Measurements from ENCODE around the gene CDH23.
A peak's percentile ranks its signal among the peaks of the same experiment; 100 is the strongest.

Gene CDH23

GRCh38 chr10:71684356-71685173 is 287.8 kb downstream of the CDH23 start:
- Histone ChIP-seq H2BK5ac (ENCODE audit: low read depth, low read length, poor library complexity) (no peak overlapping the region), H3K23ac (ENCODE audit: low read length) (no peak overlapping the region), H3K9me3 (ENCODE audit: insufficient read depth, low read depth, low read length) (no peaks in the 10 kb centered on the region), H2AK5ac (ENCODE audit: low read length) (no peak overlapping the region), H2AFZ (ENCODE audit: insufficient read depth, low read length, poor library complexity) (no peak overlapping the region), H3K79me1 (ENCODE audit: low read length) (no peaks in the 10 kb centered on the region), H4K8ac (ENCODE audit: low read depth, low read length) (no peak overlapping the region), H3K27ac (ENCODE audit: low read depth, low read length) (no peak overlapping the region), H3K4me1 (ENCODE audit: control insufficient read depth in 1 of 2, insufficient read depth in 2 of 2, low read length in 2 of 2) (no peaks in the 10 kb centered on the region), H3K14ac (ENCODE audit: low read length) (no peak overlapping the region), H3K27me3 (ENCODE audit: insufficient read depth, low read length) (no peaks in the 10 kb centered on the region), H3K4me2 (ENCODE audit: low read length) (no peak overlapping the region), H4K12ac (ENCODE audit: low read depth, low read length) (no peak overlapping the region), H3K79me2 (ENCODE audit: control insufficient read depth, insufficient read depth, low read length, poor library complexity) (no peaks in the 10 kb centered on the region), H3K4ac (ENCODE audit: low read depth, low read length) (no peak overlapping the region), H3K18ac (ENCODE audit: low read length) (no peak overlapping the region), H3K36me3 (ENCODE audit: control insufficient read depth in 1 of 2, insufficient read depth in 2 of 2, low read length in 2 of 2) (no peaks in the 10 kb centered on the region), H4K91ac (ENCODE audit: low read depth, low read length) (no peak overlapping the region), H2BK12ac (ENCODE audit: low read length) (no peak overlapping the region), H2BK120ac (ENCODE audit: insufficient read depth, low read length, poor library complexity) (no peak overlapping the region), H3K4me3 (ENCODE audit: low read depth, low read length) (no peak overlapping the region), H3K9ac (ENCODE audit: low read length) (no peak overlapping the region)
- WGBS (ENCODE audit: extremely low coverage, insufficient coverage, insufficient read length): no CpG with 5 or more reads among the region's 7 CpGs
- DNase-seq: no peak

GRCh38 chr10:71685554-71686232 is 289.0 kb downstream of the CDH23 start:
- H3K14ac ChIP-seq (ENCODE audit: low read length): no peak overlapping the region

GRCh38 chr10:71687077-71687476 is 290.4 kb downstream of the CDH23 start:
- Histone ChIP-seq H4K12ac (ENCODE audit: low read depth, low read length) (no peak overlapping the region), H3K79me2 (ENCODE audit: control insufficient read depth, insufficient read depth, low read length, poor library complexity) (no peaks in the 10 kb centered on the region), H3K4me1 (ENCODE audit: control insufficient read depth in 1 of 2, insufficient read depth in 2 of 2, low read length in 2 of 2) (no peaks in the 10 kb centered on the region), H3K79me1 (ENCODE audit: low read length) (no peaks in the 10 kb centered on the region), H2AFZ (ENCODE audit: insufficient read depth, low read length, poor library complexity) (no peak overlapping the region), H3K4me2 (ENCODE audit: low read length) (no peak overlapping the region), H3K9ac (ENCODE audit: low read length) (no peak overlapping the region), H3K27ac (ENCODE audit: low read depth, low read length) (no peak overlapping the region), H3K9me3 (ENCODE audit: insufficient read depth, low read depth, low read length) (no peaks in the 10 kb centered on the region), H3K18ac (ENCODE audit: low read length) (no peak overlapping the region), H4K8ac (ENCODE audit: low read depth, low read length) (no peak overlapping the region), H3K4ac (ENCODE audit: low read depth, low read length) (no peak overlapping the region), H4K91ac (ENCODE audit: low read depth, low read length) (no peak overlapping the region), H3K36me3 (ENCODE audit: control insufficient read depth in 1 of 2, insufficient read depth in 2 of 2, low read length in 2 of 2) (no peaks in the 10 kb centered on the region), H2BK5ac (ENCODE audit: low read depth, low read length, poor library complexity) (no peak overlapping the region), H3K27me3 (ENCODE audit: insufficient read depth, low read length) (no peaks in the 10 kb centered on the region), H2AK5ac (ENCODE audit: low read length) (no peak overlapping the region), H2BK120ac (ENCODE audit: insufficient read depth, low read length, poor library complexity) (no peak overlapping the region), H3K14ac (ENCODE audit: low read length) (no peak overlapping the region), H3K4me3 (ENCODE audit: low read depth, low read length) (no peak overlapping the region), H2BK12ac (ENCODE audit: low read length) (no peak overlapping the region), H3K23ac (ENCODE audit: low read length) (no peak overlapping the region)
- DNase-seq: no peak
- no CpG with 5 or more reads among the region's 5 CpGs for WGBS (ENCODE audit: extremely low coverage, insufficient coverage, insufficient read length)

More at GRCh38 chr10:71685554-71686232, 289.0 kb downstream of the CDH23 start:
- no CpG with 5 or more reads among the region's 13 CpGs for WGBS (ENCODE audit: extremely low coverage, insufficient coverage, insufficient read length)
- no peak overlapping the region for H2BK12ac ChIP-seq (ENCODE audit: low read length)
- H3K4me3 ChIP-seq (ENCODE audit: low read depth, low read length): peak overlapping the region; percentile 20
- H4K91ac ChIP-seq (ENCODE audit: low read depth, low read length): no peak overlapping the region
- no peak overlapping the region for H2AK5ac ChIP-seq (ENCODE audit: low read length)
- no peak overlapping the region for H2BK5ac ChIP-seq (ENCODE audit: low read depth, low read length, poor library complexity)
- H3K27me3 ChIP-seq (ENCODE audit: insufficient read depth, low read length): no peaks in the 10 kb centered on the region
- H3K4me1 ChIP-seq (ENCODE audit: control insufficient read depth in 1 of 2, insufficient read depth in 2 of 2, low read length in 2 of 2): no peaks in the 10 kb centered on the region
- H2AFZ ChIP-seq (ENCODE audit: insufficient read depth, low read length, poor library complexity): no peak overlapping the region
- no peak overlapping the region for H3K27ac ChIP-seq (ENCODE audit: low read depth, low read length)
- no peak overlapping the region for H3K18ac ChIP-seq (ENCODE audit: low read length)
- no peak overlapping the region for H3K4ac ChIP-seq (ENCODE audit: low read depth, low read length)
- no peaks in the 10 kb centered on the region for H3K9me3 ChIP-seq (ENCODE audit: insufficient read depth, low read depth, low read length)
- no peaks in the 10 kb centered on the region for H3K79me1 ChIP-seq (ENCODE audit: low read length)
- H3K9ac ChIP-seq (ENCODE audit: low read length): no peak overlapping the region
- no peak for DNase-seq
- H3K23ac ChIP-seq (ENCODE audit: low read length): no peak overlapping the region
- H4K8ac ChIP-seq (ENCODE audit: low read depth, low read length): no peak overlapping the region
- H3K79me2 ChIP-seq (ENCODE audit: control insufficient read depth, insufficient read depth, low read length, poor library complexity): no peaks in the 10 kb centered on the region
- H3K4me2 ChIP-seq (ENCODE audit: low read length): no peak overlapping the region
- H4K12ac ChIP-seq (ENCODE audit: low read depth, low read length): no peak overlapping the region
- no peak overlapping the region for H2BK120ac ChIP-seq (ENCODE audit: insufficient read depth, low read length, poor library complexity)
- H3K36me3 ChIP-seq (ENCODE audit: control insufficient read depth in 1 of 2, insufficient read depth in 2 of 2, low read length in 2 of 2): no peaks in the 10 kb centered on the region

- Histone ChIP-seq H2BK12ac (ENCODE audit: low read length) (no peak overlapping the region), H2BK120ac (ENCODE audit: insufficient read depth, low read length, poor library complexity) (no peak overlapping the region)
- WGBS (ENCODE audit: extremely low coverage, insufficient coverage, insufficient read length): no CpG with 5 or more reads among the region's 9 CpGs
Observed at GRCh38 chr10:71687480-71687879, 290.8 kb downstream of the CDH23 start.

More at GRCh38 chr10:71687480-71687879, 290.8 kb downstream of the CDH23 start:
- no peak overlapping the region for H4K91ac ChIP-seq (ENCODE audit: low read depth, low read length)
- H3K18ac ChIP-seq (ENCODE audit: low read length): no peak overlapping the region
- H3K27ac ChIP-seq (ENCODE audit: low read depth, low read length): no peak overlapping the region
- no peak overlapping the region for H3K14ac ChIP-seq (ENCODE audit: low read length)
- H2AFZ ChIP-seq (ENCODE audit: insufficient read depth, low read length, poor library complexity): no peak overlapping the region
- H3K4me2 ChIP-seq (ENCODE audit: low read length): no peak overlapping the region
- no peak overlapping the region for H3K4me3 ChIP-seq (ENCODE audit: low read depth, low read length)
- H3K36me3 ChIP-seq (ENCODE audit: control insufficient read depth in 1 of 2, insufficient read depth in 2 of 2, low read length in 2 of 2): no peaks in the 10 kb centered on the region
- H3K9me3 ChIP-seq (ENCODE audit: insufficient read depth, low read depth, low read length): no peaks in the 10 kb centered on the region
- H3K23ac ChIP-seq (ENCODE audit: low read length): no peak overlapping the region
- H3K79me2 ChIP-seq (ENCODE audit: control insufficient read depth, insufficient read depth, low read length, poor library complexity): no peaks in the 10 kb centered on the region
- no peak overlapping the region for H2BK5ac ChIP-seq (ENCODE audit: low read depth, low read length, poor library complexity)
- H3K4ac ChIP-seq (ENCODE audit: low read depth, low read length): no peak overlapping the region
- no peak overlapping the region for H4K8ac ChIP-seq (ENCODE audit: low read depth, low read length)
- no peaks in the 10 kb centered on the region for H3K4me1 ChIP-seq (ENCODE audit: control insufficient read depth in 1 of 2, insufficient read depth in 2 of 2, low read length in 2 of 2)
- no peak overlapping the region for H4K12ac ChIP-seq (ENCODE audit: low read depth, low read length)
- DNase-seq: no peak
- no peak overlapping the region for H3K9ac ChIP-seq (ENCODE audit: low read length)
- no peaks in the 10 kb centered on the region for H3K79me1 ChIP-seq (ENCODE audit: low read length)
- no peaks in the 10 kb centered on the region for H3K27me3 ChIP-seq (ENCODE audit: insufficient read depth, low read length)
- no peak overlapping the region for H2AK5ac ChIP-seq (ENCODE audit: low read length)
